Aortic smooth muscle cell (primary cell): Measurements from ENCODE around the gene TMEM196. TPM values are rescaled to one million over a fixed set of nuclear protein-coding genes. Genes with fewer than 3 reads are reported as not detected.

Experiments
- total RNA-seq: library from RNA; depleted of rRNA; stranded (reverse); fragments of >200 nt; gene quantifications from 2 replicates; pipeline ENCODE4 v1.2.3, GENCODE V29; 2014

The TMEM196 gene
- not detected in 2 replicates for total RNA-seq

GRCh38 chr7:19772841-19773760 is at the start of gene TMEM196:
Gene TMEM196 (minus strand): TSS chr7:19773617. CDS start chr7:19772696, 921 bp downstream.

GRCh38 chr7:19708397-19709248 is 64.8 kb downstream of the TMEM196 start, which contains the start of gene POLR1F:
Gene POLR1F (minus strand): TSS chr7:19709037. CDS start chr7:19709016, 21 bp downstream.

Other genes with a start within 250 kb of the TMEM196 start
- gene POLR1F, start 64.6 kb downstream of the TMEM196 start, total RNA-seq, result 13.1 and 14.5 TPM in 2 replicates